ENCODE results near the gene PTDSS2. TPM values are rescaled to one million over a fixed set of nuclear protein-coding genes. Genes with fewer than 3 reads are reported as not detected.

Gene PTDSS2
- total and polyA plus RNA-seq, 2 of the 13 experiments (the other 11 are each of a cell fraction or from before 2014, with no cell fraction given): 21.7 to 26.4 TPM

DNA sequence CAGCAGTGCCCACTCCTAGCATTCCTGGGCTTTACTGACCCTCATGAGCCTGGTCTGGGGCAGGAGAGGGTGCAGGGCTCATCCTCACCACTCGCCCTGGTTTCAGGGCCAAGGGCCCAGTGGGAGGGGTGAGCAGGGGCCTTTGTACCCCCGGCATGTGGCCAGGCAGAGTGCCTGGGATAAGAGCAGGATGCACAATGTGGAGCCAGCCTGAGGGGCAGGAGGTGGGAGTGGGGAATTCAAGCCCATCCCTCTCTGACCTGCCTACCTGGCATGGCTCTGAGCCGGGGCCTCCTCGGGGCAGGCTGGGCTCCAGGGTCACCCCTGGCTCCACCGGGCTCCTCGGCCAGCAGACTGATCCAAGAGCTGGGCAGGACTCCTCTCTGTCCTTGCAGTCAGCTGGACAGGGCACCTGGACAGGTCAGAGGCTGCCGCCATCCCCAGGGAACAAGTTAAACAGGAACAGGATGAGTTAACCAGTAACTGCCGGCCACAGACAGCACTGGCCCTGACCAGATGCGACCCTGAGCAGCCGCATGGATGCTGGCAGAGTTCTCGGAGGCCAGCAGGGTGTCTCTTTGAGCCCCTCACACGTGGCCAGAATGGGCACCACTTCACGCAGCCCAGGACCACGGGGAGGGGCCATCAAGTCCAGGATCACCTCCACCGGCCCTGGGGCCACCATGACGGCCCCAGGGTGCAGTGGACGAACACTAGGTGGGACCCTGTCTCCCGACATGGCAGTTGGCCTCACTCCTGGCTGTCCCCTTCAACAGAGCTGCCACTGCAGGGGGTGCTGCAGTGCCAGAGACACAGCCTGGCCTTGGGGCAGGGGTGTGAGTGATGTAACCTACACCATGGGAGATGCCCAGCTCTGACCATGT, 40.2 kb upstream of the PTDSS2 start (continued):
- TF ChIP-seq, protein P1, sequence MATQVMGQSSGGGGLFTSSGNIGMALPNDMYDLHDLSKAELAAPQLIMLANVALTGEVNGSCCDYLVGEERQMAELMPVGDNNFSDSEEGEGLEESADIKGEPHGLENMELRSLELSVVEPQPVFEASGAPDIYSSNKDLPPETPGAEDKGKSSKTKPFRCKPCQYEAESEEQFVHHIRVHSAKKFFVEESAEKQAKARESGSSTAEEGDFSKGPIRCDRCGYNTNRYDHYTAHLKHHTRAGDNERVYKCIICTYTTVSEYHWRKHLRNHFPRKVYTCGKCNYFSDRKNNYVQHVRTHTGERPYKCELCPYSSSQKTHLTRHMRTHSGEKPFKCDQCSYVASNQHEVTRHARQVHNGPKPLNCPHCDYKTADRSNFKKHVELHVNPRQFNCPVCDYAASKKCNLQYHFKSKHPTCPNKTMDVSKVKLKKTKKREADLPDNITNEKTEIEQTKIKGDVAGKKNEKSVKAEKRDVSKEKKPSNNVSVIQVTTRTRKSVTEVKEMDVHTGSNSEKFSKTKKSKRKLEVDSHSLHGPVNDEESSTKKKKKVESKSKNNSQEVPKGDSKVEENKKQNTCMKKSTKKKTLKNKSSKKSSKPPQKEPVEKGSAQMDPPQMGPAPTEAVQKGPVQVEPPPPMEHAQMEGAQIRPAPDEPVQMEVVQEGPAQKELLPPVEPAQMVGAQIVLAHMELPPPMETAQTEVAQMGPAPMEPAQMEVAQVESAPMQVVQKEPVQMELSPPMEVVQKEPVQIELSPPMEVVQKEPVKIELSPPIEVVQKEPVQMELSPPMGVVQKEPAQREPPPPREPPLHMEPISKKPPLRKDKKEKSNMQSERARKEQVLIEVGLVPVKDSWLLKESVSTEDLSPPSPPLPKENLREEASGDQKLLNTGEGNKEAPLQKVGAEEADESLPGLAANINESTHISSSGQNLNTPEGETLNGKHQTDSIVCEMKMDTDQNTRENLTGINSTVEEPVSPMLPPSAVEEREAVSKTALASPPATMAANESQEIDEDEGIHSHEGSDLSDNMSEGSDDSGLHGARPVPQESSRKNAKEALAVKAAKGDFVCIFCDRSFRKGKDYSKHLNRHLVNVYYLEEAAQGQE (IDR thresholded peaks at IDR 0.05; ENCODE audit: borderline replicate concordance in 1 of 2, low read depth in 1 of 2, low read length in 2 of 2): no peak
- TF ChIP-seq, protein P2, sequence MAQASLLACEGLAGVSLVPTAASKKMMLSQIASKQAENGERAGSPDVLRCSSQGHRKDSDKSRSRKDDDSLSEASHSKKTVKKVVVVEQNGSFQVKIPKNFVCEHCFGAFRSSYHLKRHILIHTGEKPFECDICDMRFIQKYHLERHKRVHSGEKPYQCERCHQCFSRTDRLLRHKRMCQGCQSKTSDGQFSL (CRISPR knock-in tag; IDR thresholded peaks at IDR 0.05): peak; percentile 65; the same call in 1 of the 2 replicates
- TF ChIP-seq, protein P3, sequence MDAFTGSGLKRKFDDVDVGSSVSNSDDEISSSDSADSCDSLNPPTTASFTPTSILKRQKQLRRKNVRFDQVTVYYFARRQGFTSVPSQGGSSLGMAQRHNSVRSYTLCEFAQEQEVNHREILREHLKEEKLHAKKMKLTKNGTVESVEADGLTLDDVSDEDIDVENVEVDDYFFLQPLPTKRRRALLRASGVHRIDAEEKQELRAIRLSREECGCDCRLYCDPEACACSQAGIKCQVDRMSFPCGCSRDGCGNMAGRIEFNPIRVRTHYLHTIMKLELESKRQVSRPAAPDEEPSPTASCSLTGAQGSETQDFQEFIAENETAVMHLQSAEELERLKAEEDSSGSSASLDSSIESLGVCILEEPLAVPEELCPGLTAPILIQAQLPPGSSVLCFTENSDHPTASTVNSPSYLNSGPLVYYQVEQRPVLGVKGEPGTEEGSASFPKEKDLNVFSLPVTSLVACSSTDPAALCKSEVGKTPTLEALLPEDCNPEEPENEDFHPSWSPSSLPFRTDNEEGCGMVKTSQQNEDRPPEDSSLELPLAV (CRISPR knock-in tag; conservative IDR thresholded peaks at IDR 0.05; ENCODE audit: low read depth): no peak
- peak; percentile 81; the same call in 1 of the 2 replicates for TF ChIP-seq ZNF788 (CRISPR knock-in tag; IDR thresholded peaks at IDR 0.05; ENCODE audit: borderline replicate concordance)
- TF ChIP-seq, protein P4, sequence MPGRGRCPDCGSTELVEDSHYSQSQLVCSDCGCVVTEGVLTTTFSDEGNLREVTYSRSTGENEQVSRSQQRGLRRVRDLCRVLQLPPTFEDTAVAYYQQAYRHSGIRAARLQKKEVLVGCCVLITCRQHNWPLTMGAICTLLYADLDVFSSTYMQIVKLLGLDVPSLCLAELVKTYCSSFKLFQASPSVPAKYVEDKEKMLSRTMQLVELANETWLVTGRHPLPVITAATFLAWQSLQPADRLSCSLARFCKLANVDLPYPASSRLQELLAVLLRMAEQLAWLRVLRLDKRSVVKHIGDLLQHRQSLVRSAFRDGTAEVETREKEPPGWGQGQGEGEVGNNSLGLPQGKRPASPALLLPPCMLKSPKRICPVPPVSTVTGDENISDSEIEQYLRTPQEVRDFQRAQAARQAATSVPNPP (CRISPR knock-in tag; IDR thresholded peaks at IDR 0.05): peak; percentile 50; the same call in 1 of the 2 replicates
- TF ChIP-seq DNMT3B (CRISPR knock-in tag; conservative IDR thresholded peaks at IDR 0.05): no peak
- TF ChIP-seq SALL2 (CRISPR knock-in tag; IDR thresholded peaks at IDR 0.05): no peak
- TF ChIP-seq ETV5 (CRISPR knock-in tag; IDR thresholded peaks at IDR 0.05; ENCODE audit: borderline replicate concordance): peak; percentile 51; the same call in 1 of the 2 replicates
- no peak for TF ChIP-seq IKZF1 (IDR thresholded peaks at IDR 0.05)
- TF ChIP-seq HNF4G (IDR thresholded peaks at IDR 0.05; ENCODE audit: borderline replicate concordance, low read depth, low read length): peak; percentile 49; the same call in 1 of the 2 replicates
- TF ChIP-seq HNF4G (CRISPR knock-in tag; IDR thresholded peaks at IDR 0.05; ENCODE audit: borderline replicate concordance, low read depth): peak; percentile 58; the same call in 1 of the 2 replicates
- TF ChIP-seq PHB2 (IDR thresholded peaks at IDR 0.05; ENCODE audit: partially characterized antibody): no peak
- TF ChIP-seq, protein P5, sequence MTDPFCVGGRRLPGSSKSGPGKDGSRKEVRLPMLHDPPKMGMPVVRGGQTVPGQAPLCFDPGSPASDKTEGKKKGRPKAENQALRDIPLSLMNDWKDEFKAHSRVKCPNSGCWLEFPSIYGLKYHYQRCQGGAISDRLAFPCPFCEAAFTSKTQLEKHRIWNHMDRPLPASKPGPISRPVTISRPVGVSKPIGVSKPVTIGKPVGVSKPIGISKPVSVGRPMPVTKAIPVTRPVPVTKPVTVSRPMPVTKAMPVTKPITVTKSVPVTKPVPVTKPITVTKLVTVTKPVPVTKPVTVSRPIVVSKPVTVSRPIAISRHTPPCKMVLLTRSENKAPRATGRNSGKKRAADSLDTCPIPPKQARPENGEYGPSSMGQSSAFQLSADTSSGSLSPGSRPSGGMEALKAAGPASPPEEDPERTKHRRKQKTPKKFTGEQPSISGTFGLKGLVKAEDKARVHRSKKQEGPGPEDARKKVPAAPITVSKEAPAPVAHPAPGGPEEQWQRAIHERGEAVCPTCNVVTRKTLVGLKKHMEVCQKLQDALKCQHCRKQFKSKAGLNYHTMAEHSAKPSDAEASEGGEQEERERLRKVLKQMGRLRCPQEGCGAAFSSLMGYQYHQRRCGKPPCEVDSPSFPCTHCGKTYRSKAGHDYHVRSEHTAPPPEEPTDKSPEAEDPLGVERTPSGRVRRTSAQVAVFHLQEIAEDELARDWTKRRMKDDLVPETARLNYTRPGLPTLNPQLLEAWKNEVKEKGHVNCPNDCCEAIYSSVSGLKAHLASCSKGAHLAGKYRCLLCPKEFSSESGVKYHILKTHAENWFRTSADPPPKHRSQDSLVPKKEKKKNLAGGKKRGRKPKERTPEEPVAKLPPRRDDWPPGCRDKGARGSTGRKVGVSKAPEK (CRISPR knock-in tag; IDR thresholded peaks at IDR 0.05; ENCODE audit: borderline replicate concordance): no peak
- TF ChIP-seq, protein P6, sequence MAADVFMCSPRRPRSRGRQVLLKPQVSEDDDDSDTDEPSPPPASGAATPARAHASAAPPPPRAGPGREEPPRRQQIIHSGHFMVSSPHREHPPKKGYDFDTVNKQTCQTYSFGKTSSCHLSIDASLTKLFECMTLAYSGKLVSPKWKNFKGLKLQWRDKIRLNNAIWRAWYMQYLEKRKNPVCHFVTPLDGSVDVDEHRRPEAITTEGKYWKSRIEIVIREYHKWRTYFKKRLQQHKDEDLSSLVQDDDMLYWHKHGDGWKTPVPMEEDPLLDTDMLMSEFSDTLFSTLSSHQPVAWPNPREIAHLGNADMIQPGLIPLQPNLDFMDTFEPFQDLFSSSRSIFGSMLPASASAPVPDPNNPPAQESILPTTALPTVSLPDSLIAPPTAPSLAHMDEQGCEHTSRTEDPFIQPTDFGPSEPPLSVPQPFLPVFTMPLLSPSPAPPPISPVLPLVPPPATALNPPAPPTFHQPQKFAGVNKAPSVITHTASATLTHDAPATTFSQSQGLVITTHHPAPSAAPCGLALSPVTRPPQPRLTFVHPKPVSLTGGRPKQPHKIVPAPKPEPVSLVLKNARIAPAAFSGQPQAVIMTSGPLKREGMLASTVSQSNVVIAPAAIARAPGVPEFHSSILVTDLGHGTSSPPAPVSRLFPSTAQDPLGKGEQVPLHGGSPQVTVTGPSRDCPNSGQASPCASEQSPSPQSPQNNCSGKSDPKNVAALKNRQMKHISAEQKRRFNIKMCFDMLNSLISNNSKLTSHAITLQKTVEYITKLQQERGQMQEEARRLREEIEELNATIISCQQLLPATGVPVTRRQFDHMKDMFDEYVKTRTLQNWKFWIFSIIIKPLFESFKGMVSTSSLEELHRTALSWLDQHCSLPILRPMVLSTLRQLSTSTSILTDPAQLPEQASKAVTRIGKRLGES (CRISPR knock-in tag; IDR thresholded peaks at IDR 0.05; ENCODE audit: borderline replicate concordance): no peak
